ENCODE measurements around the gene MYOG. TPM values are rescaled to one million over a fixed set of nuclear protein-coding genes. Genes with fewer than 3 reads are reported as not detected.

The MYOG gene
- total and polyA plus RNA-seq, 2 of the 4 experiments (the other 2 are of a cell fraction) = not detected

GRCh38 chr1:203058676-203058935 lies 27.2 kb downstream of the MYOG start:
- no peak overlapping the region for H4K8ac ChIP-seq (ENCODE audit: low read depth in 2 of 2, low read length in 2 of 2)
- H2BK120ac ChIP-seq (ENCODE audit: low read depth, low read length) = no peak overlapping the region
- no peak overlapping the region for H3K18ac ChIP-seq (ENCODE audit: low read depth, low read length)
- H3K27ac ChIP-seq (ENCODE audit: insufficient read depth, low read length) = no peak overlapping the region
- H2BK20ac ChIP-seq (ENCODE audit: low read depth, low read length) = no peak overlapping the region
- CTCF ChIA-PET = no interaction called here
- H3K9me1 ChIP-seq (ENCODE audit: insufficient read depth, low read length) = no peaks in the 10 kb centered on the region
- no peaks in the 10 kb centered on the region; the same call in 1 of the 2 replicates for H3K27me3 ChIP-seq (ENCODE audit: control insufficient read depth, insufficient read depth, low read length)
- ATAC-seq (ENCODE audit: low read depth) (no peak), DNase-seq (no peak)
- H3K4me3 ChIP-seq (ENCODE audit: insufficient read depth, low read depth, low read length) = no peak overlapping the region
- H3K4me2 ChIP-seq (ENCODE audit: low read depth, low read length) = no peak overlapping the region
- in situ Hi-C loops (cut with MboI; ENCODE audit: low sequenced_read_pairs) (no loop called here), intact Hi-C loops (cut with micrococcal nuclease) (no loop called here), dilution Hi-C loops (cut with HindIII; ENCODE audit: low sequenced_read_pairs, unreplicated experiment) (no loop called here)
- no peak overlapping the region for H3K23ac ChIP-seq (ENCODE audit: low read depth, low read length)
- H3K9ac ChIP-seq (ENCODE audit: low read depth, low read length) = no peak overlapping the region
- H4K91ac ChIP-seq (ENCODE audit: insufficient read depth, low read depth, low read length) = no peak overlapping the region
- POLR2A ChIA-PET (ENCODE audit: unreplicated experiment) = interaction anchor here (0.5 kb wide), 1 partner anchor 12 kb away, joined by 5 read pairs; no protein-coding TSS in a partner anchor
- no peaks in the 10 kb centered on the region for H4K20me1 ChIP-seq (ENCODE audit: insufficient read depth, low read length)
- no peak overlapping the region for H2AK5ac ChIP-seq (ENCODE audit: low read depth, low read length)
- H2BK5ac ChIP-seq (ENCODE audit: low read depth, low read length, poor library complexity, severe bottlenecking) = no peak overlapping the region
- H3K14ac ChIP-seq (replicated peaks; ENCODE audit: low read depth, low read length) = no peak overlapping the region
- no peak overlapping the region for H3K4ac ChIP-seq (ENCODE audit: low read depth, low read length)
- H3K56ac ChIP-seq (ENCODE audit: extremely low read depth, insufficient read depth, low read length) = no peak overlapping the region
- H4K5ac ChIP-seq (ENCODE audit: low read depth, low read length) = no peak overlapping the region
- no peak overlapping the region for H2BK15ac ChIP-seq (ENCODE audit: low read depth, low read length)
- no TSS peak for BruUV-seq (replicated peaks)
- peaks cover 18% of the 10 kb centered on the region for H3K36me3 ChIP-seq (ENCODE audit: control insufficient read depth, insufficient read depth, low read length)
- H3K4me1 ChIP-seq (ENCODE audit: control insufficient read depth, insufficient read depth, low read length) = peaks cover 3% of the 10 kb centered on the region; the same call in 1 of the 2 replicates
- no peak overlapping the region for H2AK9ac ChIP-seq (replicated peaks; ENCODE audit: low read depth, low read length, poor library complexity)
- no peaks in the 10 kb centered on the region for H3K79me1 ChIP-seq (ENCODE audit: low read depth in 1 of 2, low read length in 2 of 2)
- H2AFZ ChIP-seq (replicated peaks; ENCODE audit: low read length, poor library complexity) = no peak overlapping the region
- no peaks in the 10 kb centered on the region for H3K9me3 ChIP-seq (ENCODE audit: control insufficient read depth, insufficient read depth, low read length)
- WGBS, 2 experiments (ENCODE audit: extremely low coverage in 2 of 2, insufficient read length in 1 of 2) = 83% methylated on average over 1 of the region's 1 CpG; no CpG with 5 or more reads in 1 of the 2 experiments
- TF ChIP-seq POLR2A (IDR thresholded peaks at IDR 0.05; ENCODE audit: low read depth, low read length) (no peak), CTCF (conservative IDR thresholded peaks at IDR 0.05; ENCODE audit: low read depth, low read length) (no peak)

Data from IMR-90 (cell line).